Measurements from ENCODE around the gene FSHR. TPM values are rescaled to one million over a fixed set of nuclear protein-coding genes. Genes with fewer than 3 reads are reported as not detected.

FSHR gene
- total RNA-seq, 1 donor from 2014 or later: not detected

DNA sequence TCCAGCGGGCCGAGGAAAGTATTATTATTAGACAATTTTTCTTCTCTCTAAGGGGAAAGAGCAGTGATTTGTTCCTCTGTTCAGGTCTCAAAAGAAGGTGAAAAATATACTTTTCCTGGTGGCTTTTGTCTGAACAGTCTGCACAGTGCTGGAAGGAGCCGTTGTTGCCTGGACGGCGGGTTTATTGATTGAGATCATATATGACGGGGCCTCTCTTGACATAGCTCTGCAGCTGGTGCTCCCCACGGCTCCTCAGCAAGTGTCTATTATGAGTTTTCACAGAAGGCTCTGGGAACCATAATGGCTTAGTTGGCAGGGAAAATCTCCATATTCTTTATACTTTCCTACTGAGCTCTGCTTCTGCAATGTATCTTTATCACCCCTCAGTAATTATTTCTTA, 42.9 kb downstream of the FSHR start:
- no peak for DNase-seq (ENCODE audit: low spot score)

DNA sequence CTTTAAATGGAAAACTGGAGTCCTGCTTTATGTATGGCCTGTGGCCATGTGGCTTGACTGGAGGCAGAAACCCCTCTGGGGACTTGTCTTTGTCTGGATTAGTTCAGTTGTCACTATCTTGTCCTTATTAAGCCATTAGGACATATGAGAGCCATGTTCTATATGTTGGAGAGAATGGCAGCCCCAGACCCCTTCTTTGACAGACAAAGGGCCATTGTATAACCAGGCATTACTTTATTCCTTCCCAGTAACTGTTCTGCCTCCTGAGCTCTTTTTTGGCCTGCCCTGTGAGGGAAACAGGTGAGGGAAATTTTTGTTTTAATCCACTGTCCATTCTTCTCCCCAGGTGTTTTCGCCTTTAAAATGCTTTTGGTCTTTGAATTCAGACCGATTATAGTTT, 43.3 kb downstream of the FSHR start:
- DNase-seq (ENCODE audit: low spot score): no peak

DNA sequence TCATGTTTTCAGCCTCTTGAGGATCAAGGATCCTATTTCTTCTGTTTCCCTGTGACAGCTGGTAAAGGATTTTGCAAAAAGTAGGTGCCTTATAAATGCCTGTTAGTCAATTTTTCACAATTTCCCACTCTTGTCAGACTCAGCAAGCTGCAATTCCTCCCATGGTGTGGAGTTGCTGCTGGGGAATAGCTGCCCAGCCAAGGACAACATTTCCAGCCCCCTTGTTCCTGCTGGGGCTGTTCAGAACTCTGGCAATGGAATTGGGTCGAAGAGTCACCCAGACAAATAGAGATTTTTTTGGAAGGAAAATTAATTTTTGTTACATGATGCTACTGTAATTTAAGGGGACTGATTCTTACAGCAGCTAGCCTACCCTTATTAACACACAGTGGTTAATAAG, 43.7 kb downstream of the FSHR start:
- no peak for DNase-seq (ENCODE audit: low spot score)

DNA sequence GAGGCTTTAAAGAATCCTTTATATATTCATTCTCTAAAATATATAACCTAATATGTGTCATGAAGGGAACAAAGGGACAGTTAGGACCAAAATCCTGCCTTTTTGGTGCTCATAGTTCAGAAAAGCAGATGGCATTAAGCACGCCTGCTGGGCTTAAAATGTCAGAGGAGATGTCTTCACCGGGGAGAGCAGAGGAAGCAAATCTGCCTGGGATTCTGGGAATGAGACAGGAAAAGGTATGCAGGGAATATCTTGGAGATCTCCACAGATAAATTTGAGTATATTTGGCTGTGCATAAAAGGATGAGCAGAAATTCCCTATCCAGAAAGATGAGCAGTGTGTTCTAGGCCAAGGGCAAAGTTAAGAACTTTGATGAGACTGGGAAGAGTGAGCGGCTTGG, 45.5 kb downstream of the FSHR start:
- no peak for DNase-seq (ENCODE audit: low spot score)

DNA sequence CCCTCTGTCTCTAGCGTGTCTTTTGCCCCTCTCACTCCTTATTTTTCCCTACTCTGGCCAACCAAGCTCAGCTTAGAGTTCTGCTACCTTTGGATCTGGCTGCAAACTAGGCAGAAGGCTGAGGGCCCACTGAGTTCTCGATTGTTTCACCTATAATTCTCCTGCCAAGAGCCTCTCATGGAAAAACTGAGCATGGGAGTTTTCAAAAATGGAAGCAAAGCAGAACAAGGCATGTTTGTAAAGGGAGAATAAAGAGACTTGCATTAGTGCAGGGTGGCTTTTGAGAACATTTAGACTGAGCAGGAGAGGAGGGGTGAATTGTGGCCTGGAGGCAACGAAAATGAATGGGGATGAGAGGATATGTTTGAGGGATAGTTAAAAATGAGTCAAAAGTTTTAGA, 45.9 kb downstream of the FSHR start:
- DNase-seq (ENCODE audit: low spot score): no peak

DNA sequence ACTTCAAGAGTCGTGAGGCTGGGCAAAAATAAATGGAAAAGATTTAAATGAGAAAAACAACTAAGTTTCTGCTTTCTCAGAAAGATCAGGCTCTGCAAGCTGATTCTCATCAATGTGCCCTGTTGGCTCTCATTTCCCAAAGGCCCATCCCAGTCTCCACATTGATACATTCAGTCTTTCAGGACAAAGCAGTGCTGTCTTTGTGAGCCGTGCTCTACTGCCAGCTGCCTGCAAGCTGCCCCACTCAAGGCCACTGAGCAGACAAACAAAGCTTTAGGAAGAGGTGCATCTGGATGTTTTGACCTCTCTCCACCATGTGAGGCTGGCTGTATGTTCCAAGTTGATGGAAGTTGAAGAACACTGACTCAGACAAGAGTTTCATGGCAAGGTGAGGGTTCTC, 48.8 kb downstream of the FSHR start:
- DNase-seq (ENCODE audit: low spot score): no peak

DNA sequence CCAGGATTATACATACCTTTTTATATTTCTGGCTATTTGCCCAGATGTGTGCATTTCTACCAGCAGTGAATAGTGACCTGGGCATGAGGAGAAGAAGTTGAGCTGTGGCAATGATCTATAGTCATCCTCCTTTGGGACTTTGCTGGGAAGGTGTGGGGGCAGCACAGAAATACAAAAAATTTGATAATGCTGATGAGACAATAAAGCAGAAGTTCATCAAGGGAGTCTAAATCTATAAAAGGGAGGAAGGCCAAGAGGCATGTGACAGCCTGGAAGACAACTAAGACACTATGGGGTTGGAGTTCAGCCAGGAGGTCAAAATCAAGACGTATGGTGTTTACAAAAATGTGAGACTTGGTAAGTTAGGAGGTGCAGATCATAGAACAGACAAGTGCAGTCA, 52.2 kb downstream of the FSHR start:
- DNase-seq (ENCODE audit: low spot score): no peak

DNA sequence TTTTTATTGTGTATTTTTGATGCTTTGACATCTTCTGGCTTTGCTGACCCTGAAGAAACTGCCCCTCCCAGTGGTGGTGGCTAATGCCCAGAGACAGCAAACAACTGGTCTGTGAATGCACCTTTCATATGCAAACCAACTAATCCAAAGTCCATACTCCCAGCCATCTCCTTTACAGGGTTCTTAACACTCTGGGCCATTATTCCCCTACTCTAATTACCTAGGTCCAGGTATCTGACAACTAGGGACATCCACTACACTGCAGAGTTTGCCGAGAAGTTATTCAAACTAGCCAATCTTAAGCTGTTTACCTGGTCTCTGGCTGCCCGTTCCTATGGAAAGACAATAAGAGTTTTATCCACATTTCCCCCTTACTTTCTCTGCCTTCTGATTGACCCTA, 73.6 kb downstream of the FSHR start:
- DNase-seq (ENCODE audit: low spot score): no peak

DNA sequence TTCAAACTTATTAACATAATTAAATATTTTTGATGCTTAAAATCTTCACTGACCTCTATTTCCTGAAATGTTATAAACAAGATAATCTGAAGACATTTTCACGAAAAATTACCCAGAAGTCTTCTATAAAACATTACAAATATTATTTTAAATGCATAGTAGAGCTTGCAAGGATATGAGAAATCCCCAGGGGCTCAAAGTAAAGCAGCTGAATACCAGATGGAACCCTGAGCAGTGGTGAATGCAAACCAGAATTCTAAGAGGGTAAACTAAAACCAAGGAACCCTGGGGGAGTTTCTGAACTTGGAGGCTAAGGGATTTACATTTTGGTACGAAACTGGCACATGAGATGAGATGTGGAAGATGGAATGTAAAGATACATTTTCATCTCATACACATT, 83.6 kb downstream of the FSHR start:
- DNase-seq (ENCODE audit: low spot score): no peak

DNA sequence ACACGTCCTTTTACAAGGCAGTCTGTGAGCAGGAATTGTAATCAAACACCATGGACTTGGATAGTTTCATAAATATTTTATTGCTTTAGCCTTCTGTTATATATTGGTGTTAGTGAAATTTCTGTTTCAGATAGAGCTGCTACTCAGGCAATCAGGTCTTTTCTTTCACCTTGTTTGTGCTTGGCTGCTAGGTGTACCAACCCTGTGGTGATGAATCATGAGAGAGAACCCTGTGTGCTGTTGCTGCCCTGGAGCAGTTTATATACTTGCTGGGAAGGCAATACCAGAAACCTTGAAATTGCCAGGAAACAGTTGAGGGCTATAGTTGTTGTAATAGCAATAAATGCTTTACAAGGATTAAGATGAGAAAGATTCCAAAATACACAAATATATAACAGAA, 84.5 kb downstream of the FSHR start:
- no peak for DNase-seq (ENCODE audit: low spot score)

DNA sequence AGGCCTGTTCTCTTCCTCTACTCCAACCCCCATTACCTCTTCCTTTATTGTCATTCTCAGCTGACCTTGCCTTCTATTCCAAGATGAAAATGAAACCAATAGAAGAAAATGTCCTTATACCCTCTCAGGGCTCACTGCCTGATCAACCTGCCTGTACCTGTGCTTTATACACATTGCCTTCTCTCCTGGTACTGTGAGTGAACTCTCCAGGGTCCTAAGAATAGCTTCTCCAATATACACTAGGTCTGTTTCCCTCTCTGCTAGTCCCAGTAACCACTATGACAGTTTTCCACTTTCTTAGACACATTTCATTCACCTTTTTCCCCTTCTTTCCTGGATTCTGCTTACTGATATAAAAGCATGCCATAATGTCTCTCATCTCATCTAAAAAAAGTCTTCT, 85.7 kb downstream of the FSHR start:
- no peak for DNase-seq (ENCODE audit: low spot score)

DNA sequence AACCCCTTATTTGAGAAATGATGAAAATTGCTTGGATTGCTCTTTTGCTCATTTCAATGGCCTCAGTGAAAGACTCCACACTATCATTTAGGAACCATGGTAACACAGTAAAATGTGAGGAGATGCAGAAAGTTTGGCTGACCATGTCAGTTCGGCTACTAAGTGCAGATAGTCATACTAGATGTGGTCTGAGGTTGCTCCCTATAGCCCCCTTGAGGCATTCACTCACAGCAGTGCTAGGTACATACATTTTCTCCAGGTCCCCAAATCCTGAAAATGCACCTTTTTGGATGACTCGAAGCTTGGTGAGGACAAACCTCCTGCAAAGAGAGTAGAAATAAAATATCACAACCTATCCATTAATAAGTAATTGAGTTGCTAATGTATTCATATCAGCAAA, 86.3 kb downstream of the FSHR start:
- no peak for DNase-seq (ENCODE audit: low spot score)

DNA sequence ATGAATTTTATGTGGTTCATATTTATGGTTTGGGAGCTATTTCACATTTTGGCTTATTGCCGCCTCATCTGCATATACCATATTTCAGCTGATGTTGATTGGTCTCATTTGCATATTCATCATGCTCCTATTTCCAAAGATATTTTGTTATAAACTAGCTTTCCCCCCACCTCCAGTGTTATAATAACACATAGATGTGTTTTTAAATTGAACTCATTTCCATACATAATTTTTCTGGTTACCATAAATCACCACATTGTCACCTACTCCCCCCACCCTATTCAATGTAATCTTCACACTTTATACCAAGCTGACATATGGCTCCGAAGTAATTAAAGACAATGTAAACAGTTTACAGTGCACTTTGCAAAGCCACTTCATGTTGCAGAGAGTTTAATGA, 101.2 kb downstream of the FSHR start:
- DNase-seq (ENCODE audit: low spot score): no peak

DNA sequence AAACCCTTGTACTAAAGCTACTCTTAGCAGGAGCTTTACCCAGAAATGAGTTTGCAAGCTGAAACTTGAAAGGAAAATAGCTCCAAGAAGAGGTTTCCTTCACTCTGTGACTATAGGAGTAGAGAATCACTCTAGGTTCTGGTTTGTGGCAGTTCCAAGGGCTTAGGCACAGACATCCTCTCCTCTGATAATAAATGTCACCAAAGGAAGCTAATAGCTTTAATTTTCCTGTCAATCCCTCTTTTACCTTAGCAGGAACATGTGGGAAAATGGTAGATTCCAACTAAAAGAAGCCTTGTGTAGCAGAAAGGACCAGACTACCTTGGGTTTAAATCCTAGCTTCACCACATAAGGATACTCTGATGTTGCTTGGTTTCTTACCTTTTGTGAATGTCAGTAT, 104.0 kb downstream of the FSHR start:
- no peak for DNase-seq (ENCODE audit: low spot score)

DNA sequence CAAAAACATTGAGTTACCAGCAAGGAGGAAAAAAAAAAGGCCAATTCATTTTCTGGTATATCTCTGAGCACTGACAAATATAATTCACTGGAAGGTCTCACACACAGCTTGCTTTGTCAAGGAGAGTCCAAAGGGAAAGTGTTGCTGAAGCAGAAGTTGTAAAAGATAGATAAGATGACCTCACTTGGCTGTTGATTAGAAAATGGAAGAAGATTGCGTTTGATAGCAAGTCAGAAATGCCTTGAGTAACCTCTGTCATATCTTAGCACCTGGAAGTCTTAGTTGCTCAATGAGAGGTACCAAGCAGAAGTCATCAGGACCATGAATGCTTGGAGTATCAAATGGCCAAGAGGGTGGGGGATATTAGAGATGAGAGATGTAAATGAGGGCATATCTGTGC, 105.2 kb downstream of the FSHR start:
- DNase-seq (ENCODE audit: low spot score): no peak

DNA sequence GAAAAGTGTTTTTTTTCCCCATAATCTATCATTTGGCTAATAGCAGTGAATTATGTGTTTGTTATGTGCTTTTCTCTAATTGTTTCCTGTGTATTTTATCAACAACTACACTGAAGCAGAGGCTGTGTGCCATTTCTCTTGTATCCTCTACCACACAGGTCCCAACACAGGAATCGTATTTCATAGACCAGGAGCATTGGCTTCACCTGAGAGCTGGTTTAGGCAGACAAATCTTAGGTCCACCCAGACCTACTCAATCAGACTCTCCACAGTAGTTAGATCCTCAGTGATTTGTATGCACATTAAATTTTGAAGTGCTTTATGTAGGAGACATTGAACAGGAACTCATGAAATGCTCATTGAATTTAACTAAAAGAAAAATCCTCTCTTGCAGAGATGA, 109.2 kb downstream of the FSHR start:
- no peak for DNase-seq (ENCODE audit: low spot score)

DNA sequence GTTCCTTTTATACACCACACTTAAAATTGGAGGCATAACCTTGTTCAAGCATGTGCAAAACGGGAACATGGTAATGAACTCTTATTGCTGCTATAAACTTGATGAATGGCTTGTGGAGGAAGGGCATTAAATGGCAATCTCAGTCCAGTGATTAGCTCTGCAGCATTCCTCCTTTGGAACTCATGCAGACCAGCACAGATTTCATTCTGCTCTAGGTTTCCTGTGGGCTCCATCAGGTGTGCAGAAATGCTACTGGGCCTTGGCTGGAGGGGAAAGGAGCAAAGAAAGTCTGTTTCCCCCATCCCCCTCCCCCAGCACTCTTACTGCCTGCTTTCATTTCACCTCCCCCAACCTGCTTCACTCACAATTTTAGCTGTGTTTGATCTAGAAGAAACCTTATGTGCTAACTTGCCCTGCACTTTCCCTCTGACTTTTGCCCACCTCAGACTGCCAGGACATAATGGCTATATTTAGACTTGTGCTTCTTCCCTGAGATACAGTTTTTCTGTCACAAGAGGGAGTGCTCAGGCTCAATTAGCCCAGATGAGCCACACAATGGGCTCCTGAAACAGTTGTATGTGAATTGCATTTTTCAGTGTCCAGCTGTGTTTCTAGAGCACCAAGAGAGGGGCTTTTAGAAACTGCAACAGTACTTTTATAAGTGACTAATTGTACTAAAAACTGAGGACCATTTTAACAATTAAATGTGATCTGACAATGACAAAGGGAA, 109.8 kb downstream of the FSHR start:
- DNase-seq (ENCODE audit: low spot score): no peak

DNA sequence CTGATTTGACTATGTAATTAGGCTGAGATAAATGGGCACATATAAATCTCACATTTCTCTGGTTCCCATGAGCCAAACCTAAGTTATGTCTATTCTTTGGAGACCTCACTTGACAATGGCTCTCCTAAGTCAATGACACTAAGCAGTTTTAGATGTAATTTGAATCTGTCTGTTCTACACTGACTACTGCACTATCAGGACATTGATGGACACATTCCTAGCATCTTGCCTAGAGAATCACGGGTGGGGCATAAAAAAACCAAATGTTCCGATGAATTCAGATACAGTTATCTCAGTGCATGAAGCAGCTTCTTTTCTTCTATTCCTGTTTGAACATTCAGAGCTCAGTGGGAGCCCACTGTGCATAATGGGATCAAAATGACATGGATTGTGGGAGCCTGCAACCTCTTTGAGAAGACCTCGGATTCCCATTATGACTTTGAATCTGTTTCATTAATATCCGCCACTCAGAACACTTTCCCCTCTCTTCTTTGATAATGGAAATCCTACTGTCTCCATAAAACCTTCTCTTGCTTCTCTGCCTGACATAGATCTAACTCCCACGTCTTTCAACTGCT, 110.8 kb downstream of the FSHR start:
- DNase-seq (ENCODE audit: low spot score): no peak

DNA sequence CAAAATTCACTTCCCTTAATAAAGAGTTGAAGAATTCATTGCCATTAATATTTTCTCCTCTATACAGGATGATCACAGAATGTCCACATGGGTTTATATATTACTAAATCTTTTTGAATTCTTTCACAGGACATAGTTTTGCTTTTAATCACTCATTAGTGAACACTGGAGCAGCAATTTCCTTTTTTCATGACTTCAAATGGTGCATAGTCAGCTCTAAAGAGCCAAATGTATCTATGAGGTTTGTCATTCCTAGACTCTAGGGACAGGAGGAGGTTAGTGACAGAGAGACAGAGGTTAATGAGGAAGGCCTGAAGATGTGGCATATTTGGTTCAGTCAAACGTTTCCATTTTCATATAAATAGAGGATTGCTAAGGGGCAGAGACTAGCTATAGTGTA, 111.8 kb downstream of the FSHR start:
- no peak for DNase-seq (ENCODE audit: low spot score)

DNA sequence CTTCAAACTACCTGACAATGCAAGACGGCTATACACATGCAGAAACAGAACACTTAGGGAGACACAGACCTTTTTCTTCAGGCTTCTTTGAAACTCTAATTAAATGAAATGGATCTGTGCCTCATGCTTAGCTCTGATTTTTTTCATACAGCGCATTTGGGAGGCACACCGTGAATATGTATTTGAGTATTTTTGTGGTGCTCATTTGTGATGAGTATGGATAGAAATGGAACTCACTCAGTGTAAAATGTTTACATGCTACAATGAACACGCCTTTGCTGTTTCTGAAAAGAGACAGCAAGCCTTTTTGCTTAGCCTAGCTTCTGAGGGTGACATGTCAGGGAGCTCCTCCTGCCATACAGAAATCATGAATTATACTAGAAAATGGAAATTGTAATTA, 113.3 kb downstream of the FSHR start:
- no peak for DNase-seq (ENCODE audit: low spot score)

DNA sequence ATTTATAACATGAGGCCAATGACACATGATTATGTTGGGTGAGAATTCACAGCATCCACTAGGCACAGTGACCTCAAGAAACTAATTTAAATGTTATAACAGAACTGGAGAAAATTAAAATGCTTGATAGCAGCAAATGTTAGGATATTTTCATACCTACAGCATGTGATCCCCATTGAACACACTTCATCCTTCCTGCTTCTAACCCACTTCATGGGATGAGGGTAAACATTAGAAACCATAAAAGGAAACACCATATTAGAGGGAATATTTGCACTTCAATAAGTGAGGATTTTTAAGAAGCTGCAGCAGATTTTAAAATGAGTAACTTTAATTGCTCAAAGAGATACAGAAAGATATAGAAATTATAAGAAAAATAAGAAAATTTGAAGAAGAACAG, 117.1 kb downstream of the FSHR start:
- no peak for DNase-seq (ENCODE audit: low spot score)

DNA sequence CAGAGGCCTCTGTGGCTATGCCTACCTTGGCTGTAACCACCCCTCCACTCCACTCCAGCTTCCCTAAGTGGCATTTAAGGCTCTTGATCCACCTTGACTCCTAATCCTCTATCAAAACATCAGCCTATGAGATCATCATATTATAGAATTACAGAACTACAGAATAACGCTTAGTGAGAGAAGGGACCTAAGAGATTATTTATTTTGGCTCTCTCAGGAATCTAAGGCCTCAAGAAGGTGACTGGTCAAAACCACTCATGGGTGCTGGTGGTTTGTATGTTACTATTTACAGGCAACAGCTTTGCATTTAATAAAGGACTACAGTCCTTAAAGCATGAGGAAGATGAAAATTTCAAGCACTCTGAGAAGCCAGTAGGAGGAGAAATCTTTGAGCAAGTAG, 118.8 kb downstream of the FSHR start:
- DNase-seq (ENCODE audit: low spot score): no peak

DNA sequence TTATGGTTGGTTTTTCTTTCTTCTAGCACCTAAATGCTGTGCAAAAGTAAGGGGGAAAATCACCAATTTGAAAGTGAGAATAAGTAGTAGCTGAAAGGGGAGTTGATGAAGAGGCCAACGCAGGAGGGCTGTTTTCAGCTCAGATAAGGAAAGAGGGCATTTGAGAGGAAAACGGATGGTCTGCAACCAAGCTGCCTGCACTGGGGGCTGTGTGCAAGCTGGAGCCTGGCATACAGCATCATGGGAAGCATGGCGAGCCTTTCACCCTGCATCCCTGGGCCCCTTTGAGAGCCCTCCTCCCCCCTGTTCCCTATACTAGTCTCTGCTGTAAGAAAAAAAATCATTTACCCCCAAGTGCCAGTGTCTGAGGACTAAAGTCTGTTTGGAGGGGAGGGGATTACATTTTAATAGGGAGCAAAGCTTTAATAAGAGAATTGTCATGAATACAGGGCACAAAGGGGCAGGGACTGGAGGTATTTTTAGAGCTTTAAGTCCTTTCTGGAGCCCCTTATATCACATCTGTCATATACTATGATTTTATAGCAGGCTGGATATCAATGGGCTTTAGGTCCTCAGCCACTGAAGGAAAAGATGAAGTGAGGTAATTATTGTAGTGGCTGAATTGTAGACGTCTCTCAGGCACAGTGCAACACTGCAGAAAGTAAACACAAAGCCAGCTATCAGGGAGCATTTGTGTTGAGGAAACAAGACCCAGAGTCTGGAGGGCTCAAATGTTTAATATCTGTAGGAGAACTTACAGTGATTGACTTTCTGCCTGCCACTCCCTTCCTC, 120.7 kb downstream of the FSHR start:
- no peak for DNase-seq (ENCODE audit: low spot score)
